Hypothalamus (tissue), 51 donors: Measurements from ENCODE around the gene RASSF8.

ENCODE experiments used
- DNase-seq, 51 donors: peaks; one replicate each; lab custom pipeline; 2025; lab: John Stamatoyannopoulos, UW

RASSF8 gene

GRCh38 chr12:26026713-26027112 is 68.2 kb downstream of the RASSF8 start:
- no peak for DNase-seq

GRCh38 chr12:26027401-26027800 is 68.9 kb downstream of the RASSF8 start:
- DNase-seq: no peak

GRCh38 chr12:26028953-26029735 is 70.7 kb downstream of the RASSF8 start:
- DNase-seq: peak in 8 of 51 donors; percentile 19 to 85 (median 29)

GRCh38 chr12:26029736-26030022 is 71.2 kb downstream of the RASSF8 start:
- DNase-seq: no peak

GRCh38 chr12:26030371-26030770 is 71.9 kb downstream of the RASSF8 start:
- no peak for DNase-seq

- no peak for DNase-seq
Observed at GRCh38 chr12:26031318-26031717, 72.8 kb downstream of the RASSF8 start.

GRCh38 chr12:26031827-26032226 is 73.3 kb downstream of the RASSF8 start:
- DNase-seq: no peak

- peak in 1 of 51 donors; percentile 12 for DNase-seq
Observed at GRCh38 chr12:26032290-26032689, 73.8 kb downstream of the RASSF8 start.

- no peak for DNase-seq
Observed at GRCh38 chr12:26032719-26033241, 74.3 kb downstream of the RASSF8 start.

GRCh38 chr12:26034371-26035142 is 76.1 kb downstream of the RASSF8 start:
- peak in 1 of 51 donors; percentile 5 for DNase-seq

GRCh38 chr12:26036877-26037276 is 78.4 kb downstream of the RASSF8 start:
- DNase-seq: peak in 1 of 51 donors; percentile 7

GRCh38 chr12:26037615-26038220 is 79.2 kb downstream of the RASSF8 start:
- peak in 2 of 51 donors; percentile 31 to 59 for DNase-seq

GRCh38 chr12:26042645-26043044 is 84.2 kb downstream of the RASSF8 start:
- no peak for DNase-seq

GRCh38 chr12:26043135-26044006 is 84.9 kb downstream of the RASSF8 start:
- DNase-seq: peak in 2 of 51 donors; percentile 67 to 70

GRCh38 chr12:26044007-26044394 is 85.5 kb downstream of the RASSF8 start:
- peak in 1 of 51 donors; percentile 8 for DNase-seq

GRCh38 chr12:26044592-26044991 is 86.1 kb downstream of the RASSF8 start:
- no peak for DNase-seq

GRCh38 chr12:26046203-26046602 is 87.7 kb downstream of the RASSF8 start:
- no peak for DNase-seq

- no peak for DNase-seq
Observed at GRCh38 chr12:26046906-26047305, 88.4 kb downstream of the RASSF8 start.

GRCh38 chr12:26047401-26048226 is 89.1 kb downstream of the RASSF8 start:
- DNase-seq: no peak

GRCh38 chr12:26052652-26053051 is 94.2 kb downstream of the RASSF8 start:
- no peak for DNase-seq
